ENCODE results near the gene MT1A.

The MT1A gene

GRCh38 chr16:56610017-56610608, 28.4 kb upstream of the MT1A start:
- H3K4me3 ChIP-seq (ENCODE audit: low read length in 2 of 2) = peak overlapping the region; percentile 82 to 96
- peak overlapping the region; percentile 78 to 90 for H3K9ac ChIP-seq (ENCODE audit: low read depth in 1 of 2, low read length in 2 of 2)
- H3K27ac ChIP-seq (ENCODE audit: low read depth in 2 of 2, low read length in 2 of 2) = peak overlapping the region; percentile 88 to 95
- H3K36me3 ChIP-seq (ENCODE audit: control insufficient read depth in 2 of 2, insufficient read depth in 2 of 2, low read length in 2 of 2) = no peaks in the 10 kb centered on the region
- no peaks in the 10 kb centered on the region for H3K27me3 ChIP-seq (ENCODE audit: control insufficient read depth in 2 of 2, insufficient read depth in 2 of 2, low read length in 2 of 2)
- H3K9me3 ChIP-seq (ENCODE audit: control insufficient read depth in 2 of 2, low read length in 2 of 2) = no peaks in the 10 kb centered on the region
- peaks cover 26 to 29% of the 10 kb centered on the region in 2 donors for H3K4me1 ChIP-seq (ENCODE audit: control insufficient read depth in 2 of 2, insufficient read depth in 2 of 2, low read length in 2 of 2)

- no peaks in the 10 kb centered on the region for H3K36me3 ChIP-seq (ENCODE audit: control insufficient read depth in 2 of 2, insufficient read depth in 2 of 2, low read length in 2 of 2)
- peak overlapping the region in 1 of 2 donors; percentile 96 for H3K4me3 ChIP-seq (ENCODE audit: low read length in 2 of 2)
- peaks cover 26 to 29% of the 10 kb centered on the region in 2 donors for H3K4me1 ChIP-seq (ENCODE audit: control insufficient read depth in 2 of 2, insufficient read depth in 2 of 2, low read length in 2 of 2)
- peak overlapping the region; percentile 88 to 95 for H3K27ac ChIP-seq (ENCODE audit: low read depth in 2 of 2, low read length in 2 of 2)
- H3K27me3 ChIP-seq (ENCODE audit: control insufficient read depth in 2 of 2, insufficient read depth in 2 of 2, low read length in 2 of 2) = no peaks in the 10 kb centered on the region
- H3K9ac ChIP-seq (ENCODE audit: low read depth in 1 of 2, low read length in 2 of 2) = peak overlapping the region; percentile 78 to 90
- H3K9me3 ChIP-seq (ENCODE audit: control insufficient read depth in 2 of 2, low read length in 2 of 2) = no peaks in the 10 kb centered on the region
Measured at GRCh38 chr16:56610609-56611111, 27.8 kb upstream of the MT1A start.

- H3K9me3 ChIP-seq (ENCODE audit: control insufficient read depth in 2 of 2, low read length in 2 of 2) = no peaks in the 10 kb centered on the region
- peak overlapping the region; percentile 88 to 95 for H3K27ac ChIP-seq (ENCODE audit: low read depth in 2 of 2, low read length in 2 of 2)
- H3K36me3 ChIP-seq (ENCODE audit: control insufficient read depth in 2 of 2, insufficient read depth in 2 of 2, low read length in 2 of 2) = no peaks in the 10 kb centered on the region
- no peak overlapping the region for H3K9ac ChIP-seq (ENCODE audit: low read depth in 1 of 2, low read length in 2 of 2)
- H3K4me3 ChIP-seq (ENCODE audit: low read length in 2 of 2) = no peak overlapping the region
- no peaks in the 10 kb centered on the region for H3K27me3 ChIP-seq (ENCODE audit: control insufficient read depth in 2 of 2, insufficient read depth in 2 of 2, low read length in 2 of 2)
- H3K4me1 ChIP-seq (ENCODE audit: control insufficient read depth in 2 of 2, insufficient read depth in 2 of 2, low read length in 2 of 2) = peaks cover 26 to 29% of the 10 kb centered on the region in 2 donors
Measured at GRCh38 chr16:56611281-56611833, 27.1 kb upstream of the MT1A start.

- no peaks in the 10 kb centered on the region for H3K36me3 ChIP-seq (ENCODE audit: control insufficient read depth in 2 of 2, insufficient read depth in 2 of 2, low read length in 2 of 2)
- H3K27ac ChIP-seq (ENCODE audit: low read depth in 2 of 2, low read length in 2 of 2) = no peak overlapping the region
- H3K27me3 ChIP-seq (ENCODE audit: control insufficient read depth in 2 of 2, insufficient read depth in 2 of 2, low read length in 2 of 2) = peaks cover 0 to 5% of the 10 kb centered on the region in 2 donors
- H3K9ac ChIP-seq (ENCODE audit: low read depth in 1 of 2, low read length in 2 of 2) = no peak overlapping the region
- H3K4me3 ChIP-seq (ENCODE audit: low read length in 2 of 2) = no peak overlapping the region
- no peaks in the 10 kb centered on the region for H3K9me3 ChIP-seq (ENCODE audit: control insufficient read depth in 2 of 2, low read length in 2 of 2)
- peaks cover 25 to 29% of the 10 kb centered on the region in 2 donors for H3K4me1 ChIP-seq (ENCODE audit: control insufficient read depth in 2 of 2, insufficient read depth in 2 of 2, low read length in 2 of 2)
Measured at GRCh38 chr16:56613706-56614105, 24.8 kb upstream of the MT1A start.

- Histone ChIP-seq H3K4me1 (ENCODE audit: control insufficient read depth in 2 of 2, insufficient read depth in 2 of 2, low read length in 2 of 2) (peaks cover 19 to 20% of the 10 kb centered on the region in 2 donors), H3K36me3 (ENCODE audit: control insufficient read depth in 2 of 2, insufficient read depth in 2 of 2, low read length in 2 of 2) (no peaks in the 10 kb centered on the region), H3K9ac (ENCODE audit: low read depth in 1 of 2, low read length in 2 of 2) (no peak overlapping the region), H3K27ac (ENCODE audit: low read depth in 2 of 2, low read length in 2 of 2) (no peak overlapping the region), H3K27me3 (ENCODE audit: control insufficient read depth in 2 of 2, insufficient read depth in 2 of 2, low read length in 2 of 2) (peaks cover 0 to 5% of the 10 kb centered on the region in 2 donors), H3K4me3 (ENCODE audit: low read length in 2 of 2) (no peak overlapping the region), H3K9me3 (ENCODE audit: control insufficient read depth in 2 of 2, low read length in 2 of 2) (no peaks in the 10 kb centered on the region)
Measured at GRCh38 chr16:56614549-56614991, 23.9 kb upstream of the MT1A start.

- Histone ChIP-seq H3K4me1 (ENCODE audit: control insufficient read depth in 2 of 2, insufficient read depth in 2 of 2, low read length in 2 of 2) (peaks cover 13 to 14% of the 10 kb centered on the region in 2 donors), H3K27ac (ENCODE audit: low read depth in 2 of 2, low read length in 2 of 2) (no peak overlapping the region), H3K36me3 (ENCODE audit: control insufficient read depth in 2 of 2, insufficient read depth in 2 of 2, low read length in 2 of 2) (no peaks in the 10 kb centered on the region), H3K27me3 (ENCODE audit: control insufficient read depth in 2 of 2, insufficient read depth in 2 of 2, low read length in 2 of 2) (peaks cover 0 to 5% of the 10 kb centered on the region in 2 donors), H3K9me3 (ENCODE audit: control insufficient read depth in 2 of 2, low read length in 2 of 2) (no peaks in the 10 kb centered on the region), H3K4me3 (ENCODE audit: low read length in 2 of 2) (no peak overlapping the region), H3K9ac (ENCODE audit: low read depth in 1 of 2, low read length in 2 of 2) (no peak overlapping the region)
Measured at GRCh38 chr16:56615353-56615752, 23.1 kb upstream of the MT1A start.

GRCh38 chr16:56616608-56617211, 21.8 kb upstream of the MT1A start:
- Histone ChIP-seq H3K36me3 (ENCODE audit: control insufficient read depth in 2 of 2, insufficient read depth in 2 of 2, low read length in 2 of 2) (no peaks in the 10 kb centered on the region), H3K27ac (ENCODE audit: low read depth in 2 of 2, low read length in 2 of 2) (no peak overlapping the region), H3K4me1 (ENCODE audit: control insufficient read depth in 2 of 2, insufficient read depth in 2 of 2, low read length in 2 of 2) (peaks cover 8 to 10% of the 10 kb centered on the region in 2 donors), H3K27me3 (ENCODE audit: control insufficient read depth in 2 of 2, insufficient read depth in 2 of 2, low read length in 2 of 2) (peaks cover 0 to 5% of the 10 kb centered on the region in 2 donors), H3K9me3 (ENCODE audit: control insufficient read depth in 2 of 2, low read length in 2 of 2) (no peaks in the 10 kb centered on the region), H3K4me3 (ENCODE audit: low read length in 2 of 2) (peak overlapping the region; percentile 39 to 54), H3K9ac (ENCODE audit: low read depth in 1 of 2, low read length in 2 of 2) (peak overlapping the region in 1 of 2 donors; percentile 70)

- H3K9ac ChIP-seq (ENCODE audit: low read depth in 1 of 2, low read length in 2 of 2) = peak overlapping the region; percentile 58 to 70
- H3K9me3 ChIP-seq (ENCODE audit: control insufficient read depth in 2 of 2, low read length in 2 of 2) = no peaks in the 10 kb centered on the region
- H3K36me3 ChIP-seq (ENCODE audit: control insufficient read depth in 2 of 2, insufficient read depth in 2 of 2, low read length in 2 of 2) = no peaks in the 10 kb centered on the region
- peak overlapping the region; percentile 1 to 37 for H3K27ac ChIP-seq (ENCODE audit: low read depth in 2 of 2, low read length in 2 of 2)
- H3K4me1 ChIP-seq (ENCODE audit: control insufficient read depth in 2 of 2, insufficient read depth in 2 of 2, low read length in 2 of 2) = peaks cover 8 to 10% of the 10 kb centered on the region in 2 donors
- H3K27me3 ChIP-seq (ENCODE audit: control insufficient read depth in 2 of 2, insufficient read depth in 2 of 2, low read length in 2 of 2) = peaks cover 0 to 5% of the 10 kb centered on the region in 2 donors
- peak overlapping the region; percentile 39 to 54 for H3K4me3 ChIP-seq (ENCODE audit: low read length in 2 of 2)
Measured at GRCh38 chr16:56617212-56618085, 21.0 kb upstream of the MT1A start.

- H3K9ac ChIP-seq (ENCODE audit: low read depth in 1 of 2, low read length in 2 of 2) = peak overlapping the region in 1 of 2 donors; percentile 70
Measured at GRCh38 chr16:56618138-56618537, 20.3 kb upstream of the MT1A start.

More at GRCh38 chr16:56618138-56618537, 20.3 kb upstream of the MT1A start:
- H3K27me3 ChIP-seq (ENCODE audit: control insufficient read depth in 2 of 2, insufficient read depth in 2 of 2, low read length in 2 of 2) = peaks cover 0 to 5% of the 10 kb centered on the region in 2 donors
- H3K4me1 ChIP-seq (ENCODE audit: control insufficient read depth in 2 of 2, insufficient read depth in 2 of 2, low read length in 2 of 2) = peaks cover 8 to 10% of the 10 kb centered on the region in 2 donors
- no peaks in the 10 kb centered on the region for H3K36me3 ChIP-seq (ENCODE audit: control insufficient read depth in 2 of 2, insufficient read depth in 2 of 2, low read length in 2 of 2)
- peak overlapping the region in 1 of 2 donors; percentile 39 for H3K4me3 ChIP-seq (ENCODE audit: low read length in 2 of 2)
- no peak overlapping the region for H3K27ac ChIP-seq (ENCODE audit: low read depth in 2 of 2, low read length in 2 of 2)
- H3K9me3 ChIP-seq (ENCODE audit: control insufficient read depth in 2 of 2, low read length in 2 of 2) = no peaks in the 10 kb centered on the region
